Liver (tissue), 9 donors: ENCODE results near the gene C10orf62. TPM values are rescaled to one million over a fixed set of nuclear protein-coding genes. Genes with fewer than 3 reads are reported as not detected.

Experiments used
- DNase-seq: peaks from one replicate; pipeline ENCODE4 v3.0.0-alpha.2; 2017; ENCODE audit warnings: low spot score
- H3K27ac ChIP-seq, 2 donors: one replicate each; pipeline ENCODE4 v1.7.0; 2013; ENCODE audit warnings: inconsistent platforms in 2 of 2, low read length in 2 of 2, control low read depth in 1 of 2, low read depth in 1 of 2, mild to moderate bottlenecking in 1 of 2
- H3K27me3 ChIP-seq, 4 donors: one replicate each; pipeline versions ENCODE4 v1.6.1 to v1.7.0; 2013; ENCODE audit warnings: low read length in 3 of 4, inconsistent platforms in 1 of 4, mild to moderate bottlenecking in 1 of 4, moderate library complexity in 1 of 4; ENCODE audit not compliant: control insufficient read depth in 4 of 4, insufficient read depth in 4 of 4
- H3K36me3 ChIP-seq, 4 donors: one replicate each; pipeline versions ENCODE4 v1.6.1 to v1.7.0; 2013; ENCODE audit warnings: low read length in 3 of 4, mild to moderate bottlenecking in 3 of 4, low read depth in 1 of 4, moderate library complexity in 1 of 4; ENCODE audit not compliant: control insufficient read depth in 4 of 4, insufficient read depth in 3 of 4
- H3K4me1 ChIP-seq, 4 donors: one replicate each; pipeline versions ENCODE4 v1.6.1 to v1.7.0; 2013; ENCODE audit warnings: low read length in 3 of 4, mild to moderate bottlenecking in 3 of 4, moderate library complexity in 1 of 4; ENCODE audit not compliant: control insufficient read depth in 4 of 4, insufficient read depth in 4 of 4
- H3K4me3 ChIP-seq, 3 donors: one replicate each; pipeline versions ENCODE4 v1.6.1 to v1.7.0; 2013; ENCODE audit warnings: low read length in 3 of 3, control low read depth in 1 of 3, low read depth in 1 of 3, mild to moderate bottlenecking in 1 of 3
- H3K9ac ChIP-seq, 2 donors: one replicate each; pipeline ENCODE4 v1.7.0; 2013; ENCODE audit warnings: low read length in 2 of 2, mild to moderate bottlenecking in 2 of 2, moderate library complexity in 2 of 2, control low read depth in 1 of 2, low read depth in 1 of 2
- H3K9me3 ChIP-seq, 4 donors: one replicate each; pipeline versions ENCODE4 v1.6.1 to v1.7.0; 2013; ENCODE audit warnings: low read length in 3 of 4; ENCODE audit not compliant: control insufficient read depth in 4 of 4
- EGR1 ChIP-seq, 2 donors: IDR thresholded peaks; 2 replicates each; pipeline ENCODE4 v1.6.1; 2016 to 2018; ENCODE audit warnings: antibody characterized with exemption in 2 of 2, low read depth in 2 of 2
- FOXA2 ChIP-seq: IDR thresholded peaks from 2 replicates; pipeline ENCODE4 v1.6.1; 2016; ENCODE audit warnings: antibody characterized with exemption
- GABPA ChIP-seq, 2 donors: IDR thresholded peaks in 1 of 2; conservative IDR thresholded peaks in 1 of 2; 2 replicates each; pipeline ENCODE4 v1.6.1; 2016; ENCODE audit warnings: antibody characterized with exemption in 2 of 2, mild to moderate bottlenecking in 1 of 2, moderate library complexity in 1 of 2
- HNF4A ChIP-seq, 2 donors: conservative IDR thresholded peaks; 2 replicates each; pipeline ENCODE4 v1.6.1; 2016; ENCODE audit warnings: antibody characterized with exemption in 2 of 2, mild to moderate bottlenecking in 2 of 2
- HNF4G ChIP-seq: IDR thresholded peaks from 2 replicates; pipeline ENCODE4 v1.6.1; 2016; ENCODE audit warnings: antibody characterized with exemption
- JUND ChIP-seq, 2 donors: IDR thresholded peaks; 2 replicates each; pipeline ENCODE4 v1.6.1; 2016; ENCODE audit warnings: antibody characterized with exemption in 2 of 2
- RAD21 ChIP-seq, 2 donors: IDR thresholded peaks; 2 replicates each; pipeline ENCODE4 v1.6.1; 2016; ENCODE audit warnings: antibody characterized with exemption in 2 of 2, mild to moderate bottlenecking in 2 of 2
- RXRA ChIP-seq, 2 donors: IDR thresholded peaks; 2 replicates each; pipeline ENCODE4 v1.6.1; 2017 to 2018; ENCODE audit warnings: antibody characterized with exemption in 2 of 2, mild to moderate bottlenecking in 1 of 2
- SP1 ChIP-seq: IDR thresholded peaks from 2 replicates; pipeline ENCODE4 v1.6.1; 2018; ENCODE audit warnings: antibody characterized with exemption, mild to moderate bottlenecking
- YY1 ChIP-seq: IDR thresholded peaks from 2 replicates; pipeline ENCODE4 v1.6.1; 2016; ENCODE audit warnings: antibody characterized with exemption, mild to moderate bottlenecking
- WGBS: extraction: QIAGEN DNeasy Blood & Tissue Kit; methylation state at CpG from one replicate; pipeline ENCODE4 v1.1.7; 2013; 5-methylcytosine and 5-hydroxymethylcytosine counted together
- polyA plus RNA-seq, 2 donors: library from polyadenylated mRNA; stranded (reverse) in 1 of 2; unstranded in 1 of 2; fragments of 200-250 nt in 1 of 2; fragments of >200 nt in 1 of 2; fragmentation: Nextera tagmentation in 1 of 2; extraction: Ambion mirVana in 1 of 2; gene quantifications; one replicate each; pipeline versions ENCODE4 v1.2.1 to v1.2.3, GENCODE V29; 2013 to 2015
- total RNA-seq, 2 donors: library from RNA; depleted of rRNA; stranded (reverse); fragments of >200 nt; gene quantifications; one replicate each; pipeline ENCODE4 v1.2.3, GENCODE V29; 2014
- TF ChIP-seq, protein P1 (sequence below): fragments of 150-350 bp; IDR thresholded peaks from 2 replicates; pipeline ENCODE4 v1.5.1; 2017; ENCODE audit warnings: improper control_type of control experiment, low read depth, low read length; ENCODE audit not compliant: missing input control
- TF ChIP-seq, protein P2 (sequence below): IDR thresholded peaks from 2 replicates; pipeline ENCODE4 v1.6.1; 2016; ENCODE audit warnings: antibody characterized with exemption
- TF ChIP-seq, protein P3 (sequence below): IDR thresholded peaks from 2 replicates; pipeline ENCODE4 v1.6.1; 2016; ENCODE audit warnings: antibody characterized with exemption
- donor health status: healthy.
- donor health status: healthy.
- donor health status: healthy.
- donor health status: healthy.
- donor health status: healthy.

The C10orf62 gene
- total and polyA plus RNA-seq, 4 donors: 0.16 to 3.0 (median 0.41) TPM

DNA sequence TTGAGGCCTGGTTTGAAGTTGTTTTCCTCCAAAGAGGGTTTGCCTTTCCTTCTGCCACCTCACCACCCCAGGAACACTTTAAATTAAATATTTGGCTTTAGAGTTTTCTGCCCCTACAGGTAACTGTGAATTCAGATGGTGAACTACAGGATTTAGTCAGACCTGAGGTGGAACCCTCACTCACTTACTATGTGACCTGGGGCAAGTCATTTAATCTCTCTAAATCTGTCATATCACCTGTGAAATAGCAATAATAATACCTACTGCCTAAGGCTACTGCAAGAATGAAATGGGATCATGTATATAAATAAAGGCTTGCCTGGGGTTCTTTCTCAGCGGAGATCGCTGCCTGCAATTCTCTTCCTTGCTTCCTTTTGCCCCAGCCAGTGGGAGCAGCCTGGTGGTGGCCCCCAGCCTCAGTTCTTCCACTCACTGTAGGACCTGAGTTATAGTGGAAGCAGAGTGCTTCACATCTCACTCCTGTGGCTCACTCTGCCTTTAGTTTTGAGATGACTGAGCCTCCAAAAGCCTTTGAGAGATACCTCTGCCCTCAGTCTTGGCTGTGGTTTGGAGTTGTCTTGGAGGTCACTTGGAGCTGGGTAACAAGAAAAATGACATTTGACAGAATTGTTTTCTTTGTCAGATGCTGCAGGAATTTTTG is 23.1 kb upstream of the C10orf62 start:
- Histone ChIP-seq H3K9ac (no peak overlapping the region), H3K27ac (no peak overlapping the region), H3K27me3 (no peaks in the 10 kb centered on the region), H3K9me3 (no peaks in the 10 kb centered on the region), H3K36me3 (peaks cover 0 to 11% (median 5%) of the 10 kb centered on the region in 4 donors), H3K4me1 (no peaks in the 10 kb centered on the region), H3K4me3 (no peak overlapping the region)
- WGBS: 98% methylated on average over 2 of the region's 2 CpGs
- TF ChIP-seq, protein P1, sequence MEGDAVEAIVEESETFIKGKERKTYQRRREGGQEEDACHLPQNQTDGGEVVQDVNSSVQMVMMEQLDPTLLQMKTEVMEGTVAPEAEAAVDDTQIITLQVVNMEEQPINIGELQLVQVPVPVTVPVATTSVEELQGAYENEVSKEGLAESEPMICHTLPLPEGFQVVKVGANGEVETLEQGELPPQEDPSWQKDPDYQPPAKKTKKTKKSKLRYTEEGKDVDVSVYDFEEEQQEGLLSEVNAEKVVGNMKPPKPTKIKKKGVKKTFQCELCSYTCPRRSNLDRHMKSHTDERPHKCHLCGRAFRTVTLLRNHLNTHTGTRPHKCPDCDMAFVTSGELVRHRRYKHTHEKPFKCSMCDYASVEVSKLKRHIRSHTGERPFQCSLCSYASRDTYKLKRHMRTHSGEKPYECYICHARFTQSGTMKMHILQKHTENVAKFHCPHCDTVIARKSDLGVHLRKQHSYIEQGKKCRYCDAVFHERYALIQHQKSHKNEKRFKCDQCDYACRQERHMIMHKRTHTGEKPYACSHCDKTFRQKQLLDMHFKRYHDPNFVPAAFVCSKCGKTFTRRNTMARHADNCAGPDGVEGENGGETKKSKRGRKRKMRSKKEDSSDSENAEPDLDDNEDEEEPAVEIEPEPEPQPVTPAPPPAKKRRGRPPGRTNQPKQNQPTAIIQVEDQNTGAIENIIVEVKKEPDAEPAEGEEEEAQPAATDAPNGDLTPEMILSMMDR: no peak
- DNase-seq: no peak

DNA sequence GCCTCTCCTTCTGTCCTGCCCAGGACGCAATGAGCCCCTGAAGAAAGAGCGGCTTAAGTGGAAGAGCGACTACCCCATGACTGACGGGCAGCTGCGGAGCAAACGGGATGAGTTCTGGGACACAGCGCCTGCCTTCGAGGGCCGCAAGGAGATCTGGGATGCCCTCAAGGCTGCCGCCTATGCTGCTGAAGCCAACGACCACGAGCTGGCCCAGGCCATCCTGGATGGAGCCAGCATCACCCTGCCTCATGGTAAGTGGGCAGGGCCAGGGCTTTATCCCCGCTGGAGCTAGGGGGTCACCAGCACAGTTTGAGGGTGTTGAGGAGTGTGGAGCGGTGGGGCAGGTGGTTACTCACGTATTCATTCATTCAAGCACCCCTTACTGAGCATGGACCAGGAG is 21.6 kb upstream of the C10orf62 start:
- 95% methylated on average over 15 of the region's 15 CpGs for WGBS
- peaks cover 3 to 9% (median 6%) of the 10 kb centered on the region in 4 donors for H3K4me1 ChIP-seq

DNA sequence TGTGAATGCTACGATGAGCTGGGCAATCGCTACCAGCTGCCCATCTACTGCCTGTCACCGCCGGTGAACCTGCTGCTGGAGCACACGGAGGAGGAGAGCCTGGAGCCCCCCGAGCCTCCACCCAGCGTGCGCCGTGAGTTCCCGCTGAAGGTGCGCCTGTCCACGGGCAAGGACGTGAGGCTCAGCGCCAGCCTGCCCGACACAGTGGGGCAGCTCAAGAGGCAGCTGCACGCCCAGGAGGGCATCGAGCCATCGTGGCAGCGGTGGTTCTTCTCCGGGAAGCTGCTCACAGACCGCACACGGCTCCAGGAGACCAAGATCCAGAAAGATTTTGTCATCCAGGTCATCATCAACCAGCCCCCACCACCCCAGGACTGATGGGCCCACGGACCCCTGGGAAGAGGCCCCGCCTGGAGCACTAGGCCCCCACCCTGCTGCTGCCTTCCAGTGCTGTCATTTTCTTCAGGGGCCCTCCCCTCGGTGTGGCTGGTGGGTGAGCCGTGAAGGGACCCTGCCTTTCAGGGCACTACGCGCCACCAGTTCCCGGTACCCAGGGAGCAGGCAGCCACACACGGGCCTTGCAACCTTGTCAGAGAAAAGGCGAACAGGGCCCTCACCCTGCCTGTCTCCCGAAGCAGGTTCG is 19.3 kb upstream of the C10orf62 start:
- peaks cover 5 to 19% (median 10%) of the 10 kb centered on the region in 4 donors for H3K4me1 ChIP-seq
- no peak for DNase-seq
- no peak overlapping the region for H3K4me3 ChIP-seq
- 94% methylated on average over 33 of the region's 33 CpGs for WGBS
- peaks cover 0 to 11% (median 5%) of the 10 kb centered on the region in 4 donors for H3K36me3 ChIP-seq
- H3K9ac ChIP-seq: no peak overlapping the region
- H3K27me3 ChIP-seq: no peaks in the 10 kb centered on the region
- no peaks in the 10 kb centered on the region for H3K9me3 ChIP-seq
- no peak overlapping the region for H3K27ac ChIP-seq
- TF ChIP-seq, protein P2, sequence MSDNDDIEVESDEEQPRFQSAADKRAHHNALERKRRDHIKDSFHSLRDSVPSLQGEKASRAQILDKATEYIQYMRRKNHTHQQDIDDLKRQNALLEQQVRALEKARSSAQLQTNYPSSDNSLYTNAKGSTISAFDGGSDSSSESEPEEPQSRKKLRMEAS: no peak
- no peak for TF ChIP-seq HNF4A (conservative IDR thresholded peaks at IDR 0.05)
- TF ChIP-seq SP1: no peak
- no peak for TF ChIP-seq GABPA (IDR thresholded peaks at IDR 0.05 in 1 of 2, conservative IDR thresholded peaks at IDR 0.05 in 1 of 2)
- TF ChIP-seq, protein P1: no peak
- TF ChIP-seq JUND (IDR thresholded peaks at IDR 0.05): no peak
- no peak for TF ChIP-seq FOXA2
- no peak for TF ChIP-seq RXRA (IDR thresholded peaks at IDR 0.05)

More for the DNA sequence above, 21.6 kb upstream of the C10orf62 start:
- no peak for TF ChIP-seq HNF4G
- no peak for TF ChIP-seq EGR1 (IDR thresholded peaks at IDR 0.05; ENCODE audit: low read depth in 2 of 2)
- TF ChIP-seq YY1: no peak
- TF ChIP-seq JUND (IDR thresholded peaks at IDR 0.05): no peak
- TF ChIP-seq SP1: no peak
- TF ChIP-seq, protein P1: no peak
- TF ChIP-seq GABPA (IDR thresholded peaks at IDR 0.05 in 1 of 2, conservative IDR thresholded peaks at IDR 0.05 in 1 of 2): no peak
- no peak for TF ChIP-seq HNF4A (conservative IDR thresholded peaks at IDR 0.05)
- TF ChIP-seq RXRA (IDR thresholded peaks at IDR 0.05): no peak
- TF ChIP-seq, protein P3, sequence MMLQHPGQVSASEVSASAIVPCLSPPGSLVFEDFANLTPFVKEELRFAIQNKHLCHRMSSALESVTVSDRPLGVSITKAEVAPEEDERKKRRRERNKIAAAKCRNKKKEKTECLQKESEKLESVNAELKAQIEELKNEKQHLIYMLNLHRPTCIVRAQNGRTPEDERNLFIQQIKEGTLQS: no peak
- no peak for TF ChIP-seq FOXA2
- no peak for TF ChIP-seq RAD21 (IDR thresholded peaks at IDR 0.05)
- Histone ChIP-seq H3K36me3 (peaks cover 0 to 11% (median 5%) of the 10 kb centered on the region in 4 donors), H3K4me3 (no peak overlapping the region), H3K27me3 (no peaks in the 10 kb centered on the region), H3K27ac (no peak overlapping the region), H3K9ac (no peak overlapping the region), H3K9me3 (no peaks in the 10 kb centered on the region)
- DNase-seq: no peak
